GM19438 (cell line): ENCODE data around the gene TSKU.
"Not testable (repeated sequence)": the region's sequence is repeated elsewhere in the genome, so short reads cannot be mapped to it uniquely, and the experiment has no call there.

Experiments
- ATAC-seq: cut with Tn5 transposase; IDR thresholded peaks from one replicate; pipeline ENCODE4 v1.9.1; 2021; ENCODE audit warnings: low read depth; ENCODE audit not compliant: unreplicated experiment

Gene TSKU

GRCh38 chr11:76821396-76821795 is 38.2 kb downstream of the TSKU start:
- not testable (repeated sequence) for ATAC-seq

GRCh38 chr11:76822406-76822805 is 39.2 kb downstream of the TSKU start:
- ATAC-seq: no peak

- no peak for ATAC-seq
These were observed 40.4 kb downstream of the TSKU start for GRCh38 chr11:76823481-76824028.

GRCh38 chr11:76824083-76824939 is 41.2 kb downstream of the TSKU start:
- no peak for ATAC-seq

- no peak for ATAC-seq
These were observed 42.0 kb downstream of the TSKU start for GRCh38 chr11:76824980-76825725.

GRCh38 chr11:76825726-76826396 is 42.7 kb downstream of the TSKU start:
- no peak for ATAC-seq

- not testable (repeated sequence) for ATAC-seq
These were observed 43.4 kb downstream of the TSKU start for GRCh38 chr11:76826508-76826907.

GRCh38 chr11:76827005-76827404 is 43.8 kb downstream of the TSKU start:
- ATAC-seq: not testable (repeated sequence)

- no peak for ATAC-seq
These were observed 47.6 kb downstream of the TSKU start for GRCh38 chr11:76830639-76831327.

GRCh38 chr11:76831686-76832310 is 48.6 kb downstream of the TSKU start:
- no peak for ATAC-seq

- ATAC-seq: no peak
These were observed 49.2 kb downstream of the TSKU start for GRCh38 chr11:76832361-76832760.

- ATAC-seq: no peak
These were observed 51.0 kb downstream of the TSKU start for GRCh38 chr11:76834151-76834550.

- no peak for ATAC-seq
These were observed 51.9 kb downstream of the TSKU start for GRCh38 chr11:76835036-76835435.

- no peak for ATAC-seq
These were observed 52.9 kb downstream of the TSKU start for GRCh38 chr11:76835928-76836612.

- ATAC-seq: no peak
These were observed 53.6 kb downstream of the TSKU start for GRCh38 chr11:76836613-76837291.

- ATAC-seq: no peak
These were observed 54.8 kb downstream of the TSKU start for GRCh38 chr11:76837696-76838677.

- ATAC-seq: no peak
These were observed 55.5 kb downstream of the TSKU start for GRCh38 chr11:76838678-76839068.

GRCh38 chr11:76839311-76839710 is 56.2 kb downstream of the TSKU start:
- no peak for ATAC-seq
